Mesenteric fat pad (tissue), 1 donor: Measurements from ENCODE around the gene ZNF532. TPM values are rescaled to one million over a fixed set of nuclear protein-coding genes. Genes with fewer than 3 reads are reported as not detected.

Experiments
- DNase-seq: peaks from one replicate; pipeline ENCODE4 v3.0.0-alpha.2; 2020; ENCODE audit warnings: low spot score
- total RNA-seq: library from RNA; stranded (reverse); fragmentation: NEBNext Ultra II Directional; extraction: Animal tissue kit (Norgen Biotek cat#: 25700); gene quantifications from one replicate; pipeline ENCODE4 v1.2.1, GENCODE V29; 2021
- donor health status: DM: yes; HTN: yes; CAD: no.

Gene ZNF532
- total RNA-seq, 1 donor from 2014 or later, result 46.6 TPM

DNA sequence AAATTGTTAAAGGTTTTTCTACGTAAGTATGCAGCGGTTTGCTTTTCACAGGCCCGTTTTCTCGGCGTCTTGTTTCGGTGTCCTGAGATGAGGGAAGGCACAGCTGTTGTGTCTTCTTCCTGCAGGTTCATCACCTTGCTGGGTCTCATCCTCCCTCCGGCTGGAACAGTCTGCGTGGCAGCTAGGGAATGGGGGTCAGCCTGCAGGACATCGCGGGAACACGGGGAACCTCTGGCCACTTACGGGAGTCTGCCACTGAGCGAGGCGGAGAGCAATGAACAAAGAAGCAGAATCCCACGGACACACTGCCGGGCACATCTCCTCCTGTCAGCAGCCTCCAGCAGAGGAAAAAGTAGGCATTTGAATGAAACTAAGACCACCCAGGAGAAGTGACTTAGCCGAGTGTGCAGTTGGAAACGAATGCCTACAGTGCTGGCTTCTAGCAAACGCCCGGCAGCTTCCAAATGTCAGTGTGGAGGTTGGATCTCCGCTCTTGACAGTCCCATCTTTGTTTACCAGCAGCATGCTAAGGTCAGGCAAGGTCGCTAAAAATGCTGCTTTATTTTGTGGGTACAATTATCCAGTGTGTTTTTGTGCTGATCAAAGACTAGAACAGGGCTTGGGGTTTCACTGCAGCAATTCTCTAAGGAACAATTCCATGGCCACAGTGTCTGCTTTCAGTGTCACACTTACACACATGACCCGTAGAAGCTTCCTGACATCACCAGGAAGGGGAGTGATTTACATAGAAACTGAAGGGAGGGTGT, 165.2 kb downstream of the ZNF532 start:
- no peak for DNase-seq

- no peak for DNase-seq
Measured at GRCh38 chr18:59032308-59032707, 167.6 kb downstream of the ZNF532 start.

GRCh38 chr18:59033359-59033758, 168.7 kb downstream of the ZNF532 start:
- DNase-seq, result no peak

GRCh38 chr18:59033974-59034373, 169.3 kb downstream of the ZNF532 start:
- DNase-seq, result no peak

GRCh38 chr18:59035591-59035990, 170.9 kb downstream of the ZNF532 start:
- DNase-seq, result no peak

Other genes starting within 250 kb of the ZNF532 start
- gene ALPK2, start 235.8 kb upstream of the ZNF532 start, total RNA-seq, result not detected
- gene MALT1, start 193.4 kb upstream of the ZNF532 start, total RNA-seq, result 17.3 TPM